ENCODE measurements around the gene MAGEA11.
"Not testable (repeated sequence)": the region's sequence is repeated elsewhere in the genome, so short reads cannot be mapped to it uniquely, and the experiment has no call there.

Gene MAGEA11, protein sequence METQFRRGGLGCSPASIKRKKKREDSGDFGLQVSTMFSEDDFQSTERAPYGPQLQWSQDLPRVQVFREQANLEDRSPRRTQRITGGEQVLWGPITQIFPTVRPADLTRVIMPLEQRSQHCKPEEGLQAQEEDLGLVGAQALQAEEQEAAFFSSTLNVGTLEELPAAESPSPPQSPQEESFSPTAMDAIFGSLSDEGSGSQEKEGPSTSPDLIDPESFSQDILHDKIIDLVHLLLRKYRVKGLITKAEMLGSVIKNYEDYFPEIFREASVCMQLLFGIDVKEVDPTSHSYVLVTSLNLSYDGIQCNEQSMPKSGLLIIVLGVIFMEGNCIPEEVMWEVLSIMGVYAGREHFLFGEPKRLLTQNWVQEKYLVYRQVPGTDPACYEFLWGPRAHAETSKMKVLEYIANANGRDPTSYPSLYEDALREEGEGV

DNA sequence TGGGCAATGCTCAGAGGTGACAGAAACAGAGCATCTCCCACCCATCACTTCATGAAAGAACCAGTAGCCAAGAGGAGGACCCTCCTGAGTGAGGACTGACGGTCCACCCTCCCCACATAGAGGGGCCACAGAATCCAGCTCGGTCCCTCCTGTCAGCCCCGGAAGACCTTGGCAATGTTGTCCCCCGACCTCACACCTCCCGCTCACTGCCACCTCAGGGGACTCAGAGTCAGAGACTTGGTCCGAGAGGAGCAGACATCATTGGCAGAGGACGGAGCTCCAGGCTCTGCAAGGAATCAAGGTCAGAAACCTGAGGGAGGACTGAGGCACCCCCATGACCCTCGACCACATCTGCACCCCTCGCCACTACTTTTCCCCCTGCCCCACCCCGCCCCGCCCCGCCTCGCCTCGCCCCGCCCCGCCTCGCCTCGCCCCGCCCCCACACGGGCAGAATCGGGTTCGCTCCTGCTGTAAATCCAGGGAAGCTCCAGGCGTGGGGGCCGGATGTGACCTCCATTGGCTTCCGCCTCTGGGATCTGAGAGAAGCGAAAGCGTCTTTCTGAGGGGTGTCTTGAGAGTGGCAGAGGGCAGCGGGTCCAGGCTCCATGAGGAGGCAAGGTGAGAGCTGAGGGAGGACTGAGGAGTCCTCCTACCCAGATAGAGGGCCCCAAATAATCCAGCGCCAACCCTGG lies at the start of gene MAGEA11:
TSS of gene MAGEA11 (plus strand) at position 516 of the 692 bp plus-strand sequence. CDS start 1,100 bp downstream, outside the sequence.
- no peak for DNase-seq

DNA sequence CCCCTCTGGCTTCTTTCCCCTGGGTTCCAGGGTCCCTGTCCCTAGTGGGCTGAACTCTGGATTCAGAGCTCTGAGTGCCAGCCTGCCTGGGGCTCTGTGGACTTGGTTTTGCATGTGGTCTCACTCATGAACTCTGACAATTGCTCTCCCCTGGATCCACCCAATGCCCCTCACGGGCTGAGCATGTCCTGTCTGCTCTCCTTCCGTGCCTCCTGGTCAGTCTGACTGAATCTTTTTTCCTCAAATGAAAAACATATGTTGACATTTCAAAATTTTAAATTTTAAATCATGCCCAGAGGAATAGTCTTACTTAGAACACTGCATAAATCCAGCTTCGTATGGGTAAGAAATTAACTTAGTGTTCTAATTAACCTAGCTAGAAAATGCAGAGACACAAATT lies 36.8 kb upstream of the MAGEA11 start:
- DNase-seq = not testable (repeated sequence)

DNA sequence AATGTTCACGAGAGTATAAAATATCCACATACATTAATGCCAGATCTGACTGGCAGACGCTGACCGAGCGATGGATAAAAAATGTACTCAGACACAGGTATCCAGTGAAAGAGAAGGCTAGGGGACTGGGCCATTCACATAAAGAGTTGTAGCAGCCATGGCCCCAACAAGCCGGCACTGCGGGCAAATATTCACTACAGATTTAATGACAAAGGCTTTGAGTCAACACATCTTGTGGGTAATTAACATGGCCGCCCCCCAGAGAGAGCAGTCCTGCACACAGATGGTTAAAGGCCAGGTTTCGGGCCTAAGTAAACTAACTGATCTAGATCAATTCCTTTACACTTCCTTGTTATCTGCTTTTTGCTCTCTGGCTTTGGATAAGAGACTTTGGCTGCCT lies 36.3 kb upstream of the MAGEA11 start:
- not testable (repeated sequence) for DNase-seq

DNA sequence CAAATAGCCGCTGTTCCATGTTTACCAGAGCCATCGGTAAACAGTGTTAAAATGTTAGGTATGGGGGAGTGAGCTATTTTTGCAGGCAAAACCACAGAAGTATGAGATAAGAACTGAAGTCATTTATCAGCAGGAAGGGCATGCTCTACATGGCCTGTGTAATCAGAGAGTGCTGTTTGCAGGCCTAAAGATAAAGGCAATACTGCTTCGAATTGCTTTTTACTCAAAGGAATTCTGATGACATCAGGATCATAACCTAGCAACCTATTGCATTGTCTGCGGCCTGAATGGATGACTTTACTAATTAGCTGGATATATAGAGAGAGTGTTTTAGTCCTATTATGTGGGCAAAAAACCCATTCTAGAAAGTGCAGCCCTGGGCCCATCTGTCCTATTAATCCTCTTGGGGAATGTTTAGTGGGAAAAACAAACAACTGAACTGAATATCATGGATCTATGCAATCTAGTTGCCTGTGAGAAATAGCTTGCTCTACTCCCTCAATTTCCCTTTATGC lies 32.6 kb upstream of the MAGEA11 start:
- DNase-seq = not testable (repeated sequence)

DNA sequence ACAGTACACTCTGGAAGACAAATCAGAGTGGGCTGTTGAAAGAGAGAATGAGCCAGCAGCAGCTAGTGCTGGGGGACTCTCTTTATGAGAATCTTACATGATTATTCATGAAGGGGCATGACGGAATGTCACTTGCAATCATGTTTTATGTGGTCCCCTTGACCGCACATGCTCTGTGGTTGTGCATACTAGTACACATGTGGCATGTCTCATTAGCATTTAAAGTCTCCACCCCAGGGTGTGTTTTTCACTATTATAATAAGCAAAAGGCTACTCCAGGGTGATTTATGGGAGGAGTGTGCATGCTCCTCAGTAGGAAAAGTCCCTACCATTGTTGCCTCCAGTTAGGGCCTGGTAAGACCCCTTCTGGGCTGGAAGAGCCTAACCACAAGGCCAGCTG lies 30.7 kb upstream of the MAGEA11 start:
- no peak for DNase-seq

DNA sequence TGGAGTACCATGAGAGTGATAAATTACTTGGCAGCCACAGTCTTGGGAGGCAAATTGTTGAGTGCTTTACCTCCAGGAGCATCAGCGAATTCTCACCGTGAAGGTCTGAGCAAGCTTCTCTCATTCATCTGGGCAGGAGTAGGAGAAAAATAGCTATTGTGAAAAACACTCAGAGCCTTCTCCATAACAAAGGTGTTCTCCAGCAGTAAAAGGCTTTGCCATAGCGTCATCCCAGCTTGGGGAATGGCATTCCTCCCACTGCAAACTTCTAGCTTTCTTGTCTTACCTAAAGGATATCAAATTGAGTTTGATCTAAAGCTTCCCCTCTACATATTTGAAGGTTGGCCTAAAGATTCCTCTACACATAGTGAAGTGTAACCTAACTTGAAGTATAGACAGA lies 29.8 kb upstream of the MAGEA11 start:
- no peak for DNase-seq

DNA sequence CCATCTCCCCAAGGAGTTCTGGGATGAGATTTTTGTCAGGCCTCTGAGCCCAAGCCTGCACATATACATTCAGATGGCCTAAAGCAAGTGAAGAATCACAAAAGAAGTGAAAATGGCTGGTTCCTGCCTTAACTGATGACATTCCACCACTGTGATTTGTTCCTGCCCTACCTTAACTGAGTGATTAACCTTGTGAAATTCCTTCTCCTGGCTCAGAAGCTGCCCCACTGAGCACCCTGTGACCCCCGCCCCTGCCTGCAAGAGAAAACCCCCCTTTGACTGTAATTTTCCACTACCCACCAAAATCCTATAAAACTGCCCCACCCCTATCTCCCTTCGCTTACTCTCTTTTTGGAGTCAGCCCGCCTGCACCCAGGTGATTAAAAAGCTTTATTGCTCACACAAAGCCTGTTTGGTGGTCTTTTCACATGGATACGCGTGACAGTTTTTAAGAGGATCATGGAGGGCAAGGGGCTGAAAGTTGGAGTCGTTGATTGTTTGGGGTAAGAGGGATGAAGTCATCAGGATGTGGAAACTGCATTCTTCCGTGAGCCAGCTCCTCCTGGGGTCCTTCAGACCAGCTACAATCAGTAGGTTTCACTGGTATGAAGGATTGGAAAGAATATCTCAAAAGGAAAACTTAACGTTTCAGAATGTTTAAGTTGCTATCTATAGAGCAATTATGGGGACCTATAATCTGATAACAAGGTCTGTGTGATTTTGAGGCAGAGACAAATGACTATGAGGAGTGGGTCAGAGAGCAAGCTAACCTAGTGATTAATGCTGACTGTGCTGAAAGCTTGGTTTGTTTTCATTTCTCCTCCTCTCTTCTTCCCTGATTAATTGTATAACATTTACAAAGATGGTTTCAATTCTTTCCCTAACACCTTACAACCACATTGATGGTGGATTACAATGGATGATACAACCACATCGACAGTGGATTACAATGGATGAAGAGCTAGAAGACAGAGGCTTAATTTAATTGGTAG lies 28.6 kb upstream of the MAGEA11 start:
- DNase-seq = no peak

DNA sequence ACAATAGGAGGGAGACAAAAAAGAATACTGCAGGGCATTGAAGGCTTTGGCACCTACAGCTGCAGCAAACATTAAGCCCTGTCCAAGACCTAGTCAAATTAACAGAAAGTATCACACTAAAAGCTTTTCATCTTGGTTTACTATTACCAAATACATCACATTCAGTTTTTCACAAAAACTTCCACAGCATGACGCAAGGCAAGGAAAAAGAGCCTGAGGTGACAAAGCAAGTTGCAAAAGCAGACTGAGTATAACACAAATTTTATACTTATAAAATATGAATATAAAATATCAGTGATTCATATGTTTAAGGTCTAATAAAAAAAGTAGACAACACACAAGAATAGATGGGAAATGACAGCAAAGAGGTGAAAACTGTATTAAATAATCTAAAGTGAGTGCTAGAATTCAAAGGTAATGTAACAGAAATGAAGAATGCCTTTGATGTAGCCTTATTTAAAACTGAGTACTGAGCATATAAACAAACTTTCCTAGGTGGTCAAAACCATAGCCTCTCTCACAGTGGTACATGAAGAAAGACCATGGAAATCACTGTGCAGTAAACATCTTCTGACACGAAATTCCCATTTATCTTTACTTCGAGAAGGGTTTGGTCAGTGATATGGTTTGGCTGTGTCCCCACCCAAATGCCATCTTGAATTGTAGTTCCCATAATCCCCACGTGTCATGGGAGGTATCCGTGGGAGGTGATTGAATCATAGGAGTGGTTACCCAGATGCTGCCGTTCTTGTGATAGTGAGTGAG lies 27.7 kb upstream of the MAGEA11 start:
- no peak for DNase-seq

DNA sequence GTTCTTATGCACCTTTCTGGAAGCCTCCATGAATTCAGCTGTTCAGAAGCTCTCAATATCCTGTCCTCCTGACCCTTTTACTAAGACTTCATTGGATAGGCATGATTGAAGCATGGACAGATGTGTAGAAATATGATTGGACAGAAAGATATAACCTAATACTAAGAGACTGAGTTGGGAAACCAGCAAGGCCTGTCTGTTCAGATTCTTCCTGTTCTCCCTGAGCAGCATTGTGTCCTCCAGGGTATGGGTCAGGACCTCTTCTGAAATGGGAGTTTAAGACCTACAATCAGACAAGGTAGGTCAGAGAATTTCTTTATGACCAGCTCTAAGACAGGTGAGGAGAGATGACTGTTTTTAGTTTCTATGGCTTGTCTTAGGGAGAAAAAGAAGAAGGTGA lies 23.9 kb upstream of the MAGEA11 start:
- no peak for DNase-seq

DNA sequence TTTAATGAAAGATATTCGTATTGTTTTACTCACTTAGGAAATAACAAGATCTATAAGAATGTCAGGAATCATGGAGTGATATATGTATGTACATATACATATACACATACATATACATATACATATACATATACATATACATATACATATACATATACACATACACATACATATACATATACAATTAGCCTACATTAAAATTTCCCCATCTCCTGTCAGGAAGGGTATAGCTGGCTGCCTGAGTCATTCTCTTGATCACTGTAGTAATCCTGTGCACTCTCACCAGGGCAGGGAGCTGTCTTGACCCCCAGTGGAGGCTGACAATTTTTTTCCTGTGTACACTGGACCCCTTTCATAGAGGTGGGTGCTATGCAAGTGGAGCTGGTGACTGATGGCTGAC lies 23.3 kb upstream of the MAGEA11 start:
- DNase-seq = no peak

DNA sequence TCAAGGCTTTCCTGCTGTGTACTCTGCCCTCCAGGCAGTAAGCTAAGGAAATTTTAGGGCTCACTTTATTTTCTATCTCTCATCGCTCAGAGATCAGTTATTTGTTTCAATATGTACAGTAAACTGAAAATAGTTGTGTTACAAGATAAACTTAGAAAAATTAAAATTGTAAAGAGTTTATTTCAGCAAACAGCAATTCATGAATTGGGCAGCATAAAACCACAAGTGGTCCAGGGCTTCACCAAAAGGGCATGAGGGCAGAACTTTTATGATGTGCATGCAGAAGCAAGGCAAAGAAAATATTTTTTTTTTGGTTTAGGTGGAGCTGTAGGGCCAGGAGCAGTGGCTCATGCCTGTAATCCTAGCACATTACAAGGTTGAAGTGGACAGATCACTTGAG lies 20.1 kb upstream of the MAGEA11 start:
- no peak for DNase-seq

DNA sequence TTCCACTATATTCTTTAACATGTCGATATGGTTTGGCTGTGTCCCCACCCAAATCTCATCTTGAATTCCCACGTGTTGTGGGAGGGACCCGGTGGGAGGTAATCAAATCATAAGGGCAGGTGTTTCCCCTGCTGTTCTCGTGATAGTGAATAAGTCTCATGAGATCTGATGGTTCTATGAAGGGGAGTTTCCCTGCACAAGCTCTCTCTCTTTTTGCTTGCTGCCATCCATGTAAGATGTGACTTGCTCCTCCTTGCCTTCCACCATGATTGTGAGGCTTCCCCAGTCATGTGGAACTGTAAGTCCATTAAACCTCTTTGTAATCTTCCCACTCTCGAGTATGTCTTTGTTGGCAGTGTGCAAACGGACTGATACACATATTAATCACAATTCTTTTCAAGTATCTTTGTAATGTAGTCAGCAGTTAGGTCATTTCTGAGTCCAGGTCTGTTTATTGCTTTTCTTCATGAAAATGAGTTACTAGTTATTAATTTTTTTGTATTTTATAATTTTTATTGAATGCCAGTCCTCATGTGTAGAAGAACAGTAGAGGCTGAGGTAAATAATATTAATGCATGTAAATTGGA lies 19.1 kb upstream of the MAGEA11 start:
- DNase-seq = not testable (repeated sequence)

DNA sequence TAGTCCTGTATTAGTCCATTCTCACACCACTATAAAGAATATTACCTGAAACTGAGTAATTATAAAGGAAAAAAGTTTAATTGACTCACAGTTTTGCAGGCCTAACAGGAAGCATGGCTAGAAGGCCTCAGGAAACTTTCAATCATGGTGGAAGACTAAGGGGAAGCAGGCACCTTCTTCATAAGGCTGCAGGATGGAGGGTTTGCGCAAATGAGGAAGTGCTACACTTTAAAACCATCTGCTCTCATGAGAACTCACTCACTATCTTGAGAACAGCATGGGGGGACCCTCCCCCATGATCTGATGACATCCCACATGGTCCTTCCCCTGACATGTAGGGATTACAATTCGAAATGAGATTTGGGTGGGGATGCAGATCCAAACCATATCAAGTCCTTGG lies 12.1 kb upstream of the MAGEA11 start:
- no peak for DNase-seq

DNA sequence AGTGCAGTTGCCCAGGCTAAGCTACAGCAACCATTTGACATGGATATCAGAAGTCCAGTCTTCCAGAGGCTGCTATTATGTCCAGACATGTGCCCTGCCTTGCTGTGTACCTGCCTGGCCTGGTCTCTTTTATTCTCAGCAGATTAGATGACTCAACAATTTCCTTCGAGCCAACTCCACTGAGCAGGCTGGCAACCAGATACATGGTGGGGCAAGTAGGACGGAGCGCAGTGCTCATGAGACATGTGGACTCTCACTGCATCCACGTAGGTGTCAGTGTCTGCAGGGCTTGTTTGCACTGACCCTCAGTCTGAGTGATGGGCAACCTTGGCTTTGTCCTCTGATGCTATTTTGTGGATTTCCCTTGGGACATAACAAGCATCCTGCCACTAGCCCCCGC lies 7.2 kb upstream of the MAGEA11 start:
- no peak for DNase-seq

DNA sequence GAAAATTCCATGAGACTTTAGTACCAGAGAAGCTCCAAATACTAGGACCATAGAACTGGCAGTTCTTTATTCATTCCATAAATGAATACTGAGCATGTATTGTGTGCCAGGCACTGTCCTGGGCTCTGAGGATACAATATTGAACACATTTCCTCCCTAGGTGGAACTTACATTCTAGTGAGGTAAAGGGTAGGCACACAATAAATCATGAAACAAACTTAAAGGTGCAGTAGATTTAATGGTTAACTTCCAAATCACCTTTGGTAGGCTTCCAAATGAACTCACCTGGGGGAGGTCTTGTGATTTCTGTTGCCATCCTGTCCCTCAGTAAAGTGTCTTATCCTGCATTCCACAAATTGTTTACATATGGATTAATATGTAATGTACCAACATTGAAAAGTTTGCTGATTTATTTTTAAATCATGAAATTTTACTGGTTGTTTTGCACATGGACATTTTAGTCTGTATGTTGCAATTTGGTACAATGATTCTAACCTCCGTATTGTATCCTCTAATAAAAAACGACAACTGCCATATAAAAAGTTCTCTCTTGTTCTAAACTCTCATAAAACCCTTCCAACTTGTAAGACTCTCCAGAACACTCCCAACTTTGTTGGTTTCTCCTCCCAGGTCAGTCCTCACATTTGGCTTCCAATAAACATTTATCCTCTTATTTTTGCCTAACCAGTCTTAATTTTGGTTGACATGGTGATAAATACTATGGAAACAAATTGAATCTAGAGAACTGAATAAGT lies 4.5 kb upstream of the MAGEA11 start:
- DNase-seq = no peak

DNA sequence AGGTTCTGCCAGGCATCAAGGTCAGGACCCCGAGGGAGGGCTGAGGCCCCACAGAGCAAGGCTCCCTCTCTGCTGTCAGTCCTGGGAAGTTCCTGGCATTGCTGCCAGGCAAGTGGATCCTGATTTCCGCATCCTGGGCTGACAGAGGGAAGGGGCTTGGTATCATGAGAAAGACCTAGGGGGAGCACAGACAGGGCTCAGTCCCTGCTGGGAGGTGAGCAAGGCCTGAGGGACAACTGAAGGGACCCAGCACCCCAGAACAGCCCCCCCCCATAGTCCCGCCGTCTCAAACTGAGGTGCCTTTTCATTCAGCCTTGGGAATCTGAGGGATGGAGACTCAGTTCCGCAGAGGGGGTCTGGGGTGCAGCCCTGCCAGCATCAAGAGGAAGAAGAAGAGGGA lies 971 bp downstream of the MAGEA11 start:
- DNase-seq = no peak

DNA sequence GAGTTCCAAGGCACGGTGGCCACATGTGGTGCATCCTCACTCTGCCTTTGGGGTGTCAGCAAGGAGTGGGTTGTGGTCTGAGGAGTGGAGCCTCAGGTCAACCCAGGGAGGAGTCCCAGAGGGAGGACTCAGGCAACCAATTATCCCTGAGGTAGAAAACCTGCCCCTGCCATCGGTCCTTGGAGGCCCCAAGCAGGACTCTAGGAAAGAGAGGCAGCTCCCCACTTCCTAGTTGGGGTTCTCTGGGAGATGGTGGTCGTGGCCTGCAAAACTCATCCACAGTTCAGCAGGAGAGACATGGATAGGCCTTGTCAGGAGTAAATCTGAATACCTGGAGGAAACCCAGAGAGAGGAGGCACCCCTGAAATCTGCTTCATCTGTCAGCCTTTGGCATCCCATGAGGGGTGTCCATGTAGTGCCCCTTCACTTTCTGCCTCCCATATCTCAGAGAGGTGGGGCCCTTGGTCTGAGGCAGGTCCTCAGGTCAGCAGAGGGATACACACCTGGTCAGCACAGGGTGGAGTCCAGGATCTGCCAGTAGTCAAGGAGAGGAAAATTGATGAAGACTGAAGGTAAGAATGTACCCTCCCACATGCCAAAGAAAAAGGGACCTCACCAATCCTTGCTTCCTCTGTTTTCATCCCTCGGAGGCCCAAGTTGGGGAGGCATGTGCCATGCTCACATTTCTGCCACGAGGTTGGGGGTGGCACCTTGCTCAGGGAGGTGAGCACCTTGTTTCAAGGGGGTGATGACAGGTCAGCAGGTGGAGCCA lies 1.6 kb downstream of the MAGEA11 start:
- no peak for DNase-seq

DNA sequence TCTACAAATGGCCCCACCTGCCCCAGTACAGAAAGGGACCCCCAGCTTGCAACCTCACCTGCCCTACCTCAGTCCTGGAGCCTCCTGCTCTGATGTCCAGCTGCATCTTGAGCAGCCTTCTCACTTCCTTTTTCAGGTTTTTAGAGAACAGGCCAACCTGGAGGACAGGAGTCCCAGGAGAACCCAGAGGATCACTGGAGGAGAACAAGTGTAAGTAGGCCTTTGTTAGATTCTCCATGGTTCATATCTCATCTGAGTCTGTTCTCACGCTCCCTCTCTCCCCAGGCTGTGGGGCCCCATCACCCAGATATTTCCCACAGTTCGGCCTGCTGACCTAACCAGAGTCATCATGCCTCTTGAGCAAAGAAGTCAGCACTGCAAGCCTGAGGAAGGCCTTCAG lies 3.6 kb downstream of the MAGEA11 start:
- DNase-seq = no peak

DNA sequence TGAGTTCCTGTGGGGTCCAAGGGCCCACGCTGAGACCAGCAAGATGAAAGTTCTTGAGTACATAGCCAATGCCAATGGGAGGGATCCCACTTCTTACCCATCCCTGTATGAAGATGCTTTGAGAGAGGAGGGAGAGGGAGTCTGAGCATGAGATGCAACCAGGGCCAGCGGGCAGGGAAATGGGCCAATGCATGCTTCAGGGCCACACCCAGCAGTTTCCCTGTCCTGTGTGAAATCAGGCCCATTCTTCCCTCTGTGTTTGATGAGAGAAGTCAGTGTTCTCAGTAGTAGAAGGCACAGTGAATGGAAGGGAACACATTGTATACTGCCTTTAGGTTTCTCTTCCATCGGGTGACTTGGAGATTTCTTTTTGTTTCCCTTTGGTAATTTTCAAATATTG lies 4.8 kb downstream of the MAGEA11 start:
- no peak for DNase-seq

DNA sequence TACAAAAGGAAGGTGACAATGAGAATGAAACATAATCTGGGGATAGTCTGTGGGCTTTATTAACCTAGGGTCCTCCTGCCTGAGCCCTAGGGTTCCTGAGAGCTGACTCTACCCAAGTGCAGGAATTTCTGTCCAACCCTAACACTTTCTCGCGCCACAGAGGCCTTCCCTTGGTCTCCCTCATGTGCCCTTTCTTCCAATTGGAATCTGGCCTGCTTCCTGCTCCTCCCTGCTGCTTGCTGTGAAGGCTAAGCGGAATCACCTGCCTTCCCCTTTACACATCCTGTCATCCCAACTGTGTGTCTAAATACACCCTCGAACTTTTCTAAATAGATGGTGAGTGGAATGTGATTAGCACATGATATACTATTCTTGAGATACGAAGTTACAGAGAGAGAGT lies 5.9 kb downstream of the MAGEA11 start:
- DNase-seq = no peak
